GM18861 (cell line): ENCODE results near the gene DPH3.

Source experiments
- ATAC-seq: cut with Tn5 transposase; IDR thresholded peaks from one replicate; pipeline ENCODE4 v1.9.1; 2021; ENCODE audit not compliant: unreplicated experiment

Gene DPH3

GRCh38 chr3:16257309-16257708 is 7.4 kb downstream of the DPH3 start:
- no peak for ATAC-seq

- ATAC-seq: no peak
Observed at GRCh38 chr3:16255726-16256125, 9.0 kb downstream of the DPH3 start.

GRCh38 chr3:16255326-16255725 is 9.4 kb downstream of the DPH3 start:
- no peak for ATAC-seq

- ATAC-seq: no peak
Observed at GRCh38 chr3:16254916-16255315, 9.8 kb downstream of the DPH3 start.

- no peak for ATAC-seq
Observed at GRCh38 chr3:16253601-16254000, 11.1 kb downstream of the DPH3 start.

GRCh38 chr3:16252988-16253387 is 11.8 kb downstream of the DPH3 start:
- ATAC-seq: no peak

GRCh38 chr3:16252243-16252978 is 12.3 kb downstream of the DPH3 start:
- ATAC-seq: peak; percentile 49

GRCh38 chr3:16251316-16252085 is 13.2 kb downstream of the DPH3 start:
- no peak for ATAC-seq

- ATAC-seq: no peak
Observed at GRCh38 chr3:16249886-16250285, 14.9 kb downstream of the DPH3 start.

- ATAC-seq: no peak
Observed at GRCh38 chr3:16249336-16249735, 15.4 kb downstream of the DPH3 start.

- no peak for ATAC-seq
Observed at GRCh38 chr3:16248556-16248955, 16.2 kb downstream of the DPH3 start.

- ATAC-seq: peak; percentile 74
Observed at GRCh38 chr3:16247282-16248061, 17.3 kb downstream of the DPH3 start.

- no peak for ATAC-seq
Observed at GRCh38 chr3:16245609-16246008, 19.1 kb downstream of the DPH3 start.

GRCh38 chr3:16243706-16244490 is 20.8 kb downstream of the DPH3 start:
- ATAC-seq: no peak

- no peak for ATAC-seq
Observed at GRCh38 chr3:16242177-16242576, 22.6 kb downstream of the DPH3 start.

GRCh38 chr3:16241225-16241624 is 23.5 kb downstream of the DPH3 start:
- ATAC-seq: no peak

- no peak for ATAC-seq
Observed at GRCh38 chr3:16240229-16241023, 24.3 kb downstream of the DPH3 start.

GRCh38 chr3:16239780-16240179 is 25.0 kb downstream of the DPH3 start:
- ATAC-seq: no peak

GRCh38 chr3:16239086-16239770 is 25.5 kb downstream of the DPH3 start:
- no peak for ATAC-seq
